ENCODE results near the gene APCDD1.

Gene APCDD1

GRCh38 chr18:10437837-10438236 is 16.6 kb upstream of the APCDD1 start:
- Histone ChIP-seq H3K4me2 (ENCODE audit: low read depth, low read length) (no peak overlapping the region), H3K4me1 (ENCODE audit: low read length) (no peaks in the 10 kb centered on the region), H3K9me2 (replicated peaks; ENCODE audit: insufficient read depth, low read length) (no peaks in the 10 kb centered on the region), H3F3A (ENCODE audit: insufficient read depth, low read length) (no peaks in the 10 kb centered on the region), H3K9ac (ENCODE audit: low read length) (no peak overlapping the region), H3K9me3 (replicated peaks; ENCODE audit: insufficient read depth, low read length) (no peaks in the 10 kb centered on the region), H3K36me3 (replicated peaks; ENCODE audit: insufficient read depth, low read length) (no peaks in the 10 kb centered on the region), H3K4me3 (ENCODE audit: low read length) (no peak overlapping the region), H3K27me3 (replicated peaks; ENCODE audit: insufficient read depth, low read length) (no peaks in the 10 kb centered on the region), H3K27ac (ENCODE audit: low read length) (no peak overlapping the region), H3K79me2 (ENCODE audit: low read length) (no peaks in the 10 kb centered on the region), H2AFZ (ENCODE audit: low read length) (no peak overlapping the region), H4K20me1 (ENCODE audit: insufficient read depth, low read length) (no peaks in the 10 kb centered on the region)
- TF ChIP-seq CTCF (IDR thresholded peaks at IDR 0.05; ENCODE audit: low read length), result no peak
- TF ChIP-seq EZH2phosphoT487 (IDR thresholded peaks at IDR 0.05; ENCODE audit: low read length), result no peak
- no peak for TF ChIP-seq EZH2 (optimal IDR thresholded peaks at IDR 0.05; ENCODE audit: low read depth, low read length)
- no peak for DNase-seq

GRCh38 chr18:10439898-10440297 is 14.5 kb upstream of the APCDD1 start:
- H3K27ac ChIP-seq (ENCODE audit: low read length), result no peak overlapping the region
- H2AFZ ChIP-seq (ENCODE audit: low read length), result no peak overlapping the region
- H3F3A ChIP-seq (ENCODE audit: insufficient read depth, low read length), result no peaks in the 10 kb centered on the region
- no peaks in the 10 kb centered on the region for H3K4me1 ChIP-seq (ENCODE audit: low read length)
- no peak overlapping the region for H3K4me2 ChIP-seq (ENCODE audit: low read depth, low read length)
- TF ChIP-seq EZH2phosphoT487 (IDR thresholded peaks at IDR 0.05; ENCODE audit: low read length) (no peak), CTCF (IDR thresholded peaks at IDR 0.05; ENCODE audit: low read length) (no peak), EZH2 (optimal IDR thresholded peaks at IDR 0.05; ENCODE audit: low read depth, low read length) (no peak)
- no peaks in the 10 kb centered on the region for H3K9me2 ChIP-seq (replicated peaks; ENCODE audit: insufficient read depth, low read length)
- no peaks in the 10 kb centered on the region for H3K27me3 ChIP-seq (replicated peaks; ENCODE audit: insufficient read depth, low read length)
- no peaks in the 10 kb centered on the region for H3K79me2 ChIP-seq (ENCODE audit: low read length)
- no peak for DNase-seq
- H3K36me3 ChIP-seq (replicated peaks; ENCODE audit: insufficient read depth, low read length), result no peaks in the 10 kb centered on the region
- no peaks in the 10 kb centered on the region for H4K20me1 ChIP-seq (ENCODE audit: insufficient read depth, low read length)
- no peaks in the 10 kb centered on the region for H3K9me3 ChIP-seq (replicated peaks; ENCODE audit: insufficient read depth, low read length)
- no peak overlapping the region for H3K9ac ChIP-seq (ENCODE audit: low read length)
- no peak overlapping the region for H3K4me3 ChIP-seq (ENCODE audit: low read length)

- Histone ChIP-seq H3K27me3 (replicated peaks; ENCODE audit: insufficient read depth, low read length) (no peaks in the 10 kb centered on the region), H3K4me2 (ENCODE audit: low read depth, low read length) (no peak overlapping the region), H3K36me3 (replicated peaks; ENCODE audit: insufficient read depth, low read length) (no peaks in the 10 kb centered on the region), H3K4me3 (ENCODE audit: low read length) (no peak overlapping the region), H3K9ac (ENCODE audit: low read length) (no peak overlapping the region), H3K9me2 (replicated peaks; ENCODE audit: insufficient read depth, low read length) (no peaks in the 10 kb centered on the region), H3F3A (ENCODE audit: insufficient read depth, low read length) (no peaks in the 10 kb centered on the region), H4K20me1 (ENCODE audit: insufficient read depth, low read length) (no peaks in the 10 kb centered on the region), H3K9me3 (replicated peaks; ENCODE audit: insufficient read depth, low read length) (no peaks in the 10 kb centered on the region), H2AFZ (ENCODE audit: low read length) (no peak overlapping the region), H3K27ac (ENCODE audit: low read length) (no peak overlapping the region), H3K79me2 (ENCODE audit: low read length) (no peaks in the 10 kb centered on the region), H3K4me1 (ENCODE audit: low read length) (no peaks in the 10 kb centered on the region)
- DNase-seq, result no peak
- TF ChIP-seq CTCF (IDR thresholded peaks at IDR 0.05; ENCODE audit: low read length) (no peak), EZH2phosphoT487 (IDR thresholded peaks at IDR 0.05; ENCODE audit: low read length) (no peak), EZH2 (optimal IDR thresholded peaks at IDR 0.05; ENCODE audit: low read depth, low read length) (no peak)
Observed at GRCh38 chr18:10440884-10441283, 13.6 kb upstream of the APCDD1 start.
